ENCODE measurements around the gene TXNRD1. TPM values are rescaled to one million over a fixed set of nuclear protein-coding genes. Genes with fewer than 3 reads are reported as not detected.
"Not testable (repeated sequence)": the region's sequence is repeated elsewhere in the genome, so short reads cannot be mapped to it uniquely, and the experiment has no call there.

Gene TXNRD1
- total and polyA plus RNA-seq, 8 donors: 19.4 to 208 (median 76.8) TPM

DNA sequence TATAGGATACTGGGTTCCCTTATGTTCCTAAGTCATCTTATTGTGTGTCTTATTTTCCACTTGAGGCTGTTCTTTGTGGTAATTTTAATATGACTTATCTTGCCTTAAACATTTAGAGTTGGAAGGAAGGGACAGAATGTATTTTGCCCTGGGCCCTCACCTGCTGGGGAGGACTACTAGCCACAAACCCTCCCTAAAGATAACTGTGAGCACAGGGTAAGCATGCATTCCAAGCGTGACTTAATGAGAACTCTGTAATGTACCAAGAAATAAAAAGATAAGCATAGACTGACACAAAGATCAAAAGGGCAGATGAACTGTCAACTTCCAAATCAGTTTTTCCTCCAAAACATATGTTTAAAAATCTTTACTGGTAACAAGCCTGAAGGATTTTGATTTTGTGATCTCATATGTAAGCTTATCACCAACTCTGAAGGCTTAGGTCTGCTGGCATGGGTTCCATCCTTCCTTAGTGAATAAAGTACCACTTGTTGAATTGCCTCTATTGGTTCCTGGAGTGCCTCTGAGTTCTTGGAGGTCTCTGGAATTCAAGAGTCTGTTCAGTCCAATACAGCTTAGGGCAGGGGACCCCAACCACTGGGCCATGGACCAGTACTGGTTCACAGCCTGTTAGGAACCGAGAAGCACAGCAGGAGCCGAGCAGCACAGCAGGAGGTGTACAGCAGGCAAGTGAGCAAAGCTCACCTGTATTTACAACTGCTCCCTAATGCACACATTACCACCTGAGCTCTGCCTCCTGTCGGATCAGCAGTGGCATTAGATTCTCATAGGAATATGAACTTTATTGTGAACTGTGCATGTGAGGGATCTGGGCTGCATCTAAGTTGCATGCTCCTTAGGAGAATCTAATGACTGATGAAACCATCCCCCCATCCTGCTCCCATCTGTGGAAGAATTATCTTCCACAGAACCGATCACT lies 47.8 kb upstream of the TXNRD1 start:
- WGBS, 5 donors: 72 to 92% (median 84%) methylated on average over 5 of the region's 5 CpGs
- Histone ChIP-seq H3K4me3 (no peak overlapping the region), H3K9me3 (no peaks in the 10 kb centered on the region), H3K27me3 (no peaks in the 10 kb centered on the region), H3K4me1 (peaks cover 0 to 4% (median 0%) of the 10 kb centered on the region in 4 donors), H3K36me3 (no peaks in the 10 kb centered on the region), H3K27ac (no peak overlapping the region)
- intact Hi-C loops (cut with DNase I; ENCODE audit: low total_unique reads): no loop called here
- no peak for DNase-seq
- TF ChIP-seq EP300 (IDR thresholded peaks at IDR 0.05) (no peak), POLR2AphosphoS5 (IDR thresholded peaks at IDR 0.05) (no peak)
- TF ChIP-seq, protein P1, sequence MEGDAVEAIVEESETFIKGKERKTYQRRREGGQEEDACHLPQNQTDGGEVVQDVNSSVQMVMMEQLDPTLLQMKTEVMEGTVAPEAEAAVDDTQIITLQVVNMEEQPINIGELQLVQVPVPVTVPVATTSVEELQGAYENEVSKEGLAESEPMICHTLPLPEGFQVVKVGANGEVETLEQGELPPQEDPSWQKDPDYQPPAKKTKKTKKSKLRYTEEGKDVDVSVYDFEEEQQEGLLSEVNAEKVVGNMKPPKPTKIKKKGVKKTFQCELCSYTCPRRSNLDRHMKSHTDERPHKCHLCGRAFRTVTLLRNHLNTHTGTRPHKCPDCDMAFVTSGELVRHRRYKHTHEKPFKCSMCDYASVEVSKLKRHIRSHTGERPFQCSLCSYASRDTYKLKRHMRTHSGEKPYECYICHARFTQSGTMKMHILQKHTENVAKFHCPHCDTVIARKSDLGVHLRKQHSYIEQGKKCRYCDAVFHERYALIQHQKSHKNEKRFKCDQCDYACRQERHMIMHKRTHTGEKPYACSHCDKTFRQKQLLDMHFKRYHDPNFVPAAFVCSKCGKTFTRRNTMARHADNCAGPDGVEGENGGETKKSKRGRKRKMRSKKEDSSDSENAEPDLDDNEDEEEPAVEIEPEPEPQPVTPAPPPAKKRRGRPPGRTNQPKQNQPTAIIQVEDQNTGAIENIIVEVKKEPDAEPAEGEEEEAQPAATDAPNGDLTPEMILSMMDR (IDR thresholded peaks at IDR 0.05): no peak

GRCh38 chr12:104168596-104168995 lies 47.0 kb upstream of the TXNRD1 start:
- Histone ChIP-seq H3K4me1 (peaks cover 0 to 4% (median 0%) of the 10 kb centered on the region in 4 donors), H3K4me3 (no peak overlapping the region), H3K27ac (no peak overlapping the region), H3K27me3 (no peaks in the 10 kb centered on the region), H3K36me3 (no peaks in the 10 kb centered on the region), H3K9me3 (no peaks in the 10 kb centered on the region)
- no peak for TF ChIP-seq POLR2A (IDR thresholded peaks at IDR 0.05)
- intact Hi-C loops (cut with DNase I; ENCODE audit: low total_unique reads): no loop called here
- WGBS, 5 donors: 82 to 92% (median 89%) methylated on average over 5 of the region's 5 CpGs
- DNase-seq: no peak

GRCh38 chr12:104171785-104172569 lies 43.6 kb upstream of the TXNRD1 start:
- DNase-seq: no peak
- no peak for TF ChIP-seq POLR2AphosphoS5 (IDR thresholded peaks at IDR 0.05)
- no peak for TF ChIP-seq EP300 (IDR thresholded peaks at IDR 0.05)
- no peak for TF ChIP-seq POLR2A (IDR thresholded peaks at IDR 0.05)
- TF ChIP-seq, protein P1 (IDR thresholded peaks at IDR 0.05): no peak
- intact Hi-C loops (cut with DNase I; ENCODE audit: low total_unique reads): no loop called here
- Histone ChIP-seq H3K4me1 (peaks cover 0 to 7% (median under 1%) of the 10 kb centered on the region in 4 donors), H3K27me3 (no peaks in the 10 kb centered on the region), H3K4me3 (no peak overlapping the region), H3K36me3 (no peaks in the 10 kb centered on the region), H3K27ac (no peak overlapping the region), H3K9me3 (no peaks in the 10 kb centered on the region)
- WGBS, 5 donors: 77 to 82% (median 79%) methylated on average over 24 to 28 of the region's 28 CpGs

DNA sequence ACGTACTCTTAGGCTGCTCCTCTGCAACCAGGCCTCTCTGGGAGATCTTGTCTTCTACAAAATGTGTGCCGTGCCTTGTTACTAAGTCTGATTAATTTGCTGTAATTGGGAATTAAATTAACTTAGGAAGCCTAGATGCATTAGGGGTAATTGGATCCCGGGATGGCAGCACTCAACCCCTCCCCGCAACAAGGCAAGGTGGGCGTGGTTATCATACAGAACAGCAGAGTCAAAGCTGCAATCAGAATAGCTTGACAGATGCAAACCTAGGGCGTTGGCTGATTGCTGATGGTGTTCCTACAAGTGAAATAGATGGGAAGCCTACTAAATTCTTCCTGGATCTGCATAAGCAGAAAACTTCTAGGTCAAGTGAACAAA lies 43.0 kb upstream of the TXNRD1 start:
- 81 to 94% (median 88%) methylated on average over 6 of the region's 6 CpGs for WGBS, 5 donors
- intact Hi-C loops (cut with DNase I; ENCODE audit: low total_unique reads): no loop called here
- no peak for DNase-seq
- no peaks in the 10 kb centered on the region for H3K27me3 ChIP-seq
- H3K9me3 ChIP-seq: no peaks in the 10 kb centered on the region
- H3K4me1 ChIP-seq: peaks cover 0 to 12% (median 3%) of the 10 kb centered on the region in 4 donors
- H3K27ac ChIP-seq: no peak overlapping the region
- TF ChIP-seq POLR2AphosphoS5 (IDR thresholded peaks at IDR 0.05): no peak
- TF ChIP-seq, protein P1 (IDR thresholded peaks at IDR 0.05): no peak
- TF ChIP-seq EP300 (IDR thresholded peaks at IDR 0.05): no peak
- no peak for TF ChIP-seq POLR2A (IDR thresholded peaks at IDR 0.05)
- no peak overlapping the region for H3K4me3 ChIP-seq
- no peaks in the 10 kb centered on the region for H3K36me3 ChIP-seq

- H3K4me3 ChIP-seq; DNase-seq; H3K27me3 ChIP-seq; H3K27ac ChIP-seq; H3K9me3 ChIP-seq; intact Hi-C loops (cut with DNase I; ENCODE audit: low total_unique reads); H3K36me3 ChIP-seq: not testable (repeated sequence)
- 89 to 98% (median 95%) methylated on average over 5 of the region's 5 CpGs for WGBS, 5 donors
- H3K4me1 ChIP-seq: peaks cover 0 to 22% (median 14%) of the 10 kb centered on the region in 4 donors
Observed at GRCh38 chr12:104173804-104174203, 41.8 kb upstream of the TXNRD1 start.
